ENCODE measurements around the gene HIPK2. TPM values are rescaled to one million over a fixed set of nuclear protein-coding genes. Genes with fewer than 3 reads are reported as not detected.

Gene HIPK2
- total RNA-seq, 4 donors from 2014 or later, result 20.9 to 40.9 (median 26.7) TPM

GRCh38 chr7:139704308-139704879 is 73.4 kb downstream of the HIPK2 start:
- Histone ChIP-seq H3K36me3 (peaks cover 0 to 30% (median 19%) of the 10 kb centered on the region in 4 donors), H3K9me3 (no peaks in the 10 kb centered on the region), H3K4me1 (peaks cover 31 to 77% (median 46%) of the 10 kb centered on the region in 4 donors), H3K27me3 (no peaks in the 10 kb centered on the region), H3K4me3 (no peak overlapping the region), H3K27ac (replicated peaks in 1 of 4) (peak overlapping the region in 1 of 4 donors; percentile 56)
- intact Hi-C loops (cut with DNase I), result loop anchor here (10.0 kb wide), 1 partner anchor 70 kb away; the partner anchor contains the start of gene HIPK2
- TF ChIP-seq, protein P1, sequence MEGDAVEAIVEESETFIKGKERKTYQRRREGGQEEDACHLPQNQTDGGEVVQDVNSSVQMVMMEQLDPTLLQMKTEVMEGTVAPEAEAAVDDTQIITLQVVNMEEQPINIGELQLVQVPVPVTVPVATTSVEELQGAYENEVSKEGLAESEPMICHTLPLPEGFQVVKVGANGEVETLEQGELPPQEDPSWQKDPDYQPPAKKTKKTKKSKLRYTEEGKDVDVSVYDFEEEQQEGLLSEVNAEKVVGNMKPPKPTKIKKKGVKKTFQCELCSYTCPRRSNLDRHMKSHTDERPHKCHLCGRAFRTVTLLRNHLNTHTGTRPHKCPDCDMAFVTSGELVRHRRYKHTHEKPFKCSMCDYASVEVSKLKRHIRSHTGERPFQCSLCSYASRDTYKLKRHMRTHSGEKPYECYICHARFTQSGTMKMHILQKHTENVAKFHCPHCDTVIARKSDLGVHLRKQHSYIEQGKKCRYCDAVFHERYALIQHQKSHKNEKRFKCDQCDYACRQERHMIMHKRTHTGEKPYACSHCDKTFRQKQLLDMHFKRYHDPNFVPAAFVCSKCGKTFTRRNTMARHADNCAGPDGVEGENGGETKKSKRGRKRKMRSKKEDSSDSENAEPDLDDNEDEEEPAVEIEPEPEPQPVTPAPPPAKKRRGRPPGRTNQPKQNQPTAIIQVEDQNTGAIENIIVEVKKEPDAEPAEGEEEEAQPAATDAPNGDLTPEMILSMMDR (IDR thresholded peaks at IDR 0.05), result no peak
- TF ChIP-seq POLR2A (IDR thresholded peaks at IDR 0.05; ENCODE audit: low read depth) (no peak), EP300 (IDR thresholded peaks at IDR 0.05) (no peak)
- no peak for DNase-seq (ENCODE audit: extremely low spot score)
- 38% methylated on average over 1 of the region's 8 CpGs for WGBS

DNA sequence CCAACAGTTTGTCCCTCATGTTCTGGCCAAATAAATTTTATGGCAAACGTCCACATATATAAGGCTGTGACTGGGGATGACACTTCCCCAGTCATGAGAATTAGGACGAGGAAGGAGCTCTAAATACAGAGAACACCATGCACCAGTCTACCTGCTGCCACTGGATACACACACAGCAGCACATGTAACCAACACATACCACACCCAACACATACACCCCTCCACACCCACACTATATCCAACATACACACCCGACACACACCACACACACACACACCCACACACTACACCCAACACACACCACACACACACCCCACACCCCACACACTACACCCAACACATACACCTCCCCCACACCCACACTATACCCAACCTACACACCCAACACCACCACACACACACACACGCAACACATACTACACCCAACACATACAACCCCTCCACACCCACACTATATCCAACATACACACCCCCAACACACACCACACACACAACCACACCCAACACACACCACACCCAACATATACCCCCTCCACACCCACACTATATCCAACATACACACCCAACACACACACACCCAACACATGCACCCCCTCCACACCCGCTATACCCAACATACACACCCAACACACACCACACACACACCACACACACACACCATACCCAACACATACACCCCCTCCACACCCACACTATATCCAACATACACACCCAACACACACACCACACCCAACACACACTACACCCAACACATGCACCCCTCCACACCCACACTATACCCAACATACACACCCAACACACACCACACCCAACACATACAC is 74.1 kb downstream of the HIPK2 start:
- H3K4me3 ChIP-seq, result no peak overlapping the region
- H3K27me3 ChIP-seq, result no peaks in the 10 kb centered on the region
- peaks cover 30 to 75% (median 43%) of the 10 kb centered on the region in 4 donors for H3K4me1 ChIP-seq
- H3K27ac ChIP-seq (replicated peaks in 1 of 4), result peak overlapping the region; percentile 11 to 58 (median 34)
- no peaks in the 10 kb centered on the region for H3K9me3 ChIP-seq
- peaks cover 0 to 37% (median 18%) of the 10 kb centered on the region in 4 donors for H3K36me3 ChIP-seq
- WGBS, result 61% methylated on average over 5 of the region's 5 CpGs
- intact Hi-C loops (cut with DNase I), result loop anchor here (10.0 kb wide), 1 partner anchor 71 kb away; the partner anchor contains the start of gene HIPK2
- TF ChIP-seq, protein P1 (IDR thresholded peaks at IDR 0.05), result no peak
- no peak for TF ChIP-seq POLR2AphosphoS5 (IDR thresholded peaks at IDR 0.05)
- TF ChIP-seq EP300 (IDR thresholded peaks at IDR 0.05), result no peak
- DNase-seq (ENCODE audit: extremely low spot score), result no peak

- intact Hi-C loops (cut with DNase I), result loop anchor here (10.0 kb wide), 1 partner anchor 72 kb away; the partner anchor contains the start of gene HIPK2
- peaks cover 30 to 70% (median 40%) of the 10 kb centered on the region in 4 donors for H3K4me1 ChIP-seq
- H3K9me3 ChIP-seq, result no peaks in the 10 kb centered on the region
- no peaks in the 10 kb centered on the region for H3K27me3 ChIP-seq
- no peak for DNase-seq (ENCODE audit: extremely low spot score)
- TF ChIP-seq EP300 (IDR thresholded peaks at IDR 0.05) (no peak), POLR2AphosphoS5 (IDR thresholded peaks at IDR 0.05) (peak in 1 of 2 donors; percentile 12), POLR2A (IDR thresholded peaks at IDR 0.05; ENCODE audit: low read depth) (no peak)
- TF ChIP-seq, protein P1 (IDR thresholded peaks at IDR 0.05), result no peak
- no peak overlapping the region for H3K4me3 ChIP-seq
- H3K36me3 ChIP-seq, result peaks cover 0 to 41% (median 17%) of the 10 kb centered on the region in 4 donors
- peak overlapping the region in 3 of 4 donors; percentile 12 to 58 (median 56) for H3K27ac ChIP-seq (replicated peaks in 1 of 4)
- WGBS, result 63% methylated on average over 10 of the region's 10 CpGs
Observed at GRCh38 chr7:139702811-139703486, 74.8 kb downstream of the HIPK2 start.

- DNase-seq (ENCODE audit: extremely low spot score), result no peak
- no peaks in the 10 kb centered on the region for H3K27me3 ChIP-seq
- WGBS, result 37% methylated on average over 7 of the region's 8 CpGs
- H3K4me1 ChIP-seq, result peaks cover 35 to 67% (median 40%) of the 10 kb centered on the region in 4 donors
- H3K36me3 ChIP-seq, result peaks cover 0 to 41% (median 11%) of the 10 kb centered on the region in 4 donors
- TF ChIP-seq POLR2AphosphoS5 (IDR thresholded peaks at IDR 0.05) (no peak), EP300 (IDR thresholded peaks at IDR 0.05) (no peak)
- no peaks in the 10 kb centered on the region for H3K9me3 ChIP-seq
- H3K27ac ChIP-seq (replicated peaks in 1 of 4), result peak overlapping the region in 2 of 4 donors; percentile 56 to 58
- intact Hi-C loops (cut with DNase I), result loop anchor here (10.0 kb wide), 1 partner anchor 72 kb away; the partner anchor contains the start of gene HIPK2
- H3K4me3 ChIP-seq, result no peak overlapping the region
Observed at GRCh38 chr7:139702313-139702731, 75.5 kb downstream of the HIPK2 start.
